A549 treated with AZD2906 at 1 μM for 4 hours (cell line): ENCODE measurements around the gene C9. TPM values are rescaled to one million over a fixed set of nuclear protein-coding genes. Genes with fewer than 3 reads are reported as not detected.

Source experiments
- total RNA-seq: library from RNA; stranded (reverse); fragments of 200-300 nt; extraction: Qiagen RNA extraction; gene quantifications from 5 replicates; pipeline ENCODE4 v1.2.3, GENCODE V29; 2022

The C9 gene
- not detected in 5 replicates for total RNA-seq

DNA sequence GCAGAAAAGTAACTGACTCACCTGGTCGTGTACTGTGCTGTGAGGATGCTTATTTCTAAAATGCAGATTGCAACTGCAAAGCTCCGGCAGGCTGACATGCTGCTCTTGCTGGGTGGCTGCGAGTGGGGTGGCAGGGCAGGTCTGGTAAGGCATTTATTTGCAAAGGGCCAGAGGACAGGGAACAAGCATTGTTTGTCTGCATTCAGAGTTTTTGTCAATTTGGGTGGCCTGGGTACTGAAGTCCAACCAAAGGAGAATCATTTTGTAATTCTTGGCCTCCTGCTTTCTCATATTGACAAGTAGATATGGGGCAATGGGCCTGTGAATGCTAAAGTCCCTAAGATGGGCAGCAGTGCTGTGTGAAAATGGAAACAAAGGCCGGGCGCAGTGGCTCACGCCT lies at the start of gene C9:
Gene C9 (minus strand): TSS at position 129 of the 400 bp plus-strand sequence. CDS start 31 bp downstream, at position 98.

Other genes starting within 250 kb of the C9 start
- 11.5 to 16.1 TPM (median 13.4 TPM) in 5 replicates for gene FYB1, start 144.9 kb downstream of the C9 start, total RNA-seq
- 6.2 to 9.0 TPM (median 7.6 TPM) in 5 replicates for gene DAB2, start 60.5 kb upstream of the C9 start, total RNA-seq